GM18508 (cell line): ENCODE data around the gene PCDHGB3.
"Not testable (repeated sequence)": the region's sequence is repeated elsewhere in the genome, so short reads cannot be mapped to it uniquely, and the experiment has no call there.

ENCODE experiments used
- ATAC-seq: cut with Tn5 transposase; IDR thresholded peaks from one replicate; pipeline ENCODE4 v1.9.1; 2021; ENCODE audit warnings: moderate number of reproducible peaks; ENCODE audit not compliant: insufficient read depth, unreplicated experiment

Gene PCDHGB3

DNA sequence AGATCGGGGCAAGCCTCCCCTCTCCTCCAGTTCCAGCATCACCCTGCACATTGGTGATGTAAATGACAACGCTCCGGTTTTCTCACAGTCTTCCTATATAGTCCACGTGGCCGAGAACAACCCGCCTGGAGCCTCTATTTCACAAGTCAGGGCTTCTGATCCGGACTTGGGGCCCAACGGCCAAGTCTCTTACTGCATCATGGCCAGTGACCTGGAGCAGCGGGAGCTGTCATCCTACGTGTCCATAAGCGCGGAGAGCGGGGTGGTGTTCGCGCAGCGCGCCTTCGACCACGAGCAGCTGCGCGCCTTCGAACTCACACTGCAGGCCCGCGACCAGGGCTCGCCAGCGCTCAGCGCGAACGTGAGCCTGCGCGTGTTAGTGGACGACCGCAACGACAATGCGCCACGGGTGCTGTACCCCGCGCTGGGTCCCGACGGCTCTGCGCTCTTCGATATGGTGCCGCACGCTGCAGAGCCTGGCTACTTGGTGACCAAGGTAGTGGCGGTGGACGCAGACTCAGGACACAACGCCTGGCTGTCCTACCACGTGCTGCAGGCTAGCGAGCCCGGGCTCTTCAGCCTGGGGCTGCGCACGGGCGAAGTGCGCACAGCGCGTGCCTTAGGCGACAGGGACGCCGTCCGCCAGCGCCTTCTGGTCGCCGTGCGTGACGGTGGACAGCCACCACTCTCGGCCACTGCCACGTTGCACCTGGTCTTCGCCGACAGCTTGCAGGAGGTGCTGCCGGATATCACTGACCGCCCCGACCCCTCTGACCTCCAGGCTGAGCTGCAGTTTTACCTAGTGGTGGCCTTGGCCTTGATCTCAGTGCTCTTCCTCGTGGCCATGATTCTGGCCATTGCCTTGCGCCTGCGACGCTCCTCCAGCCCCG, 19.4 kb downstream of the PCDHGB3 start:
- no peak for ATAC-seq

- ATAC-seq, result no peak
These were observed 22.6 kb downstream of the PCDHGB3 start, which contains the start of gene PCDHGA8 for GRCh38 chr5:141392429-141393198. Gene PCDHGA8 (plus strand): TSS chr5:141392633. CDS start chr5:141392814, 181 bp downstream.

DNA sequence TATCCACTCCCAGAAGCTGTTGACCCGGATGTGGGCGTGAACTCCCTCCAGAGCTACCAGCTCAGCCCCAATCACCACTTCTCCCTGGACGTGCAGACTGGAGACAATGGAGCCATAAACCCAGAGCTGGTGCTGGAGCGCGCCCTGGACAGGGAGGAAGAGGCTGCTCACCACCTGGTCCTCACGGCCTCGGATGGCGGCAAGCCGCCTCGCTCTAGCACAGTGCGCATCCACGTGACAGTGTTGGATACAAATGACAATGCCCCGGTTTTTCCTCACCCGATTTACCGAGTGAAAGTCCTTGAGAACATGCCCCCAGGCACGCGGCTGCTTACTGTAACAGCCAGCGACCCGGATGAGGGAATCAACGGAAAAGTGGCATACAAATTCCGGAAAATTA, 23.2 kb downstream of the PCDHGB3 start:
- no peak for ATAC-seq

DNA sequence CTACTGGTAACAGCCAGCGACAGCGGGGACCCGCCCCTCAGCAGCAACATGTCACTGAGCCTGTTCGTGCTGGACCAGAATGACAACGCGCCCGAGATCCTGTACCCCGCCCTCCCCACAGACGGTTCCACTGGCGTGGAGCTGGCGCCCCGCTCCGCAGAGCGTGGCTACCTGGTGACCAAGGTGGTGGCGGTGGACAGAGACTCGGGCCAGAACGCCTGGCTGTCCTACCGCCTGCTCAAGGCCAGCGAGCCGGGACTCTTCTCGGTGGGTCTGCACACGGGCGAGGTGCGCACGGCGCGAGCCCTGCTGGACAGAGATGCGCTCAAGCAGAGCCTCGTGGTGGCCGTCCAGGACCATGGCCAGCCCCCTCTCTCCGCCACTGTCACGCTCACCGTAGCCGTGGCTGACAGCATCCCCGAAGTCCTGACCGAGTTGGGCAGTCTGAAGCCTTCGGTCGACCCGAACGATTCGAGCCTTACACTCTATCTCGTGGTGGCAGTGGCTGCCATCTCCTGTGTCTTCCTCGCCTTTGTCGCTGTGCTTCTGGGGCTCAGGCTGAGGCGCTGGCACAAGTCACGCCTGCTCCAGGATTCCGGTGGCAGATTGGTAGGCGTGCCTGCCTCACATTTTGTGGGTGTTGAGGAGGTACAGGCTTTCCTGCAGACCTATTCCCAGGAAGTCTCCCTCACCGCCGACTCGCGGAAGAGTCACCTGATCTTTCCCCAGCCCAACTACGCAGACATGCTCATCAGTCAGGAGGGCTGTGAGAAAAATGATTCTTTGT, 24.6 kb downstream of the PCDHGB3 start:
- ATAC-seq, result not testable (repeated sequence)

- ATAC-seq, result peak; percentile 97
These were observed 27.9 kb downstream of the PCDHGB3 start, which contains the start of gene PCDHGB5 for GRCh38 chr5:141397756-141398551. Gene PCDHGB5 (plus strand): TSS chr5:141397947. CDS start chr5:141398128, 181 bp downstream.

DNA sequence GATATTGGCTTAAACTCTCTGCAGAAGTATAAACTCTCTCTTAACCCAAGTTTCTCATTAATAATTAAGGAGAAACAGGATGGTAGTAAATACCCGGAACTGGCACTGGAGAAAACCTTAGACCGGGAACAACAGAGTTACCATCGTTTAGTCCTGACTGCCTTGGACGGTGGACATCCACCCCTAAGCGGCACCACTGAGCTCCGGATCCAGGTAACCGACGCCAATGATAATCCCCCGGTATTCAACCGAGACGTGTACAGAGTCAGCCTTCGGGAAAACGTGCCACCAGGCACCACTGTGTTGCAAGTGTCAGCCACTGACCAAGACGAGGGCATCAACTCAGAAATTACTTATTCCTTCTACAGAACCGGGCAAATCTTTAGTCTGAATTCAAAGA, 28.6 kb downstream of the PCDHGB3 start:
- ATAC-seq, result no peak

- ATAC-seq, result no peak
These were observed 29.7 kb downstream of the PCDHGB3 start for GRCh38 chr5:141399555-141400258.

- ATAC-seq, result no peak
These were observed 32.7 kb downstream of the PCDHGB3 start, which contains the start of gene PCDHGA9 for GRCh38 chr5:141402553-141403243. Gene PCDHGA9 (plus strand): TSS chr5:141402778. CDS start chr5:141402953, 175 bp downstream.

GRCh38 chr5:141403387-141403786, 33.3 kb downstream of the PCDHGB3 start:
- no peak for ATAC-seq

- ATAC-seq, result not testable (repeated sequence)
These were observed 37.9 kb downstream of the PCDHGB3 start, which contains the start of gene PCDHGB6 for GRCh38 chr5:141407790-141408505. Gene PCDHGB6 (plus strand): TSS chr5:141408021. CDS start chr5:141408203, 182 bp downstream.

- ATAC-seq, result no peak
These were observed 39.7 kb downstream of the PCDHGB3 start for GRCh38 chr5:141409598-141410306.

DNA sequence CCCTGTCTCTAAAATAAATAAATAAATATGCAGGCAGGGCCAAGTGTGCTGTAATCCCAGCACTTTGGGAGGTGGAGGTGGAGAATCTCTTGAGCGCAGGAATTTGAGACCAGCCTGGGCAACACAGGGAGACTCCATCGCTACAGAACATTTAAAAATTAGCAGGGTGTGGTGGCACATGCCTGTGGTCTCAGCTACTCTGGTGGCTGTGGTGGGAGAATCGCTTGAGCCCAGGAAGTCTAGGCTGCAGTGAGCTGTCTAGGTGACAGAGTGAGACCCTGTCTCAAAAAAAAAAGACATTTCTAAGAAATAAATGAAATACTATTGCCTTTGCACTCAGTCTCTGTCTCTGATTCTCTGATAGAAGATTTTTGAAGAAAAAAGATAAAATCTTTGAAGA, 41.5 kb downstream of the PCDHGB3 start:
- no peak for ATAC-seq

DNA sequence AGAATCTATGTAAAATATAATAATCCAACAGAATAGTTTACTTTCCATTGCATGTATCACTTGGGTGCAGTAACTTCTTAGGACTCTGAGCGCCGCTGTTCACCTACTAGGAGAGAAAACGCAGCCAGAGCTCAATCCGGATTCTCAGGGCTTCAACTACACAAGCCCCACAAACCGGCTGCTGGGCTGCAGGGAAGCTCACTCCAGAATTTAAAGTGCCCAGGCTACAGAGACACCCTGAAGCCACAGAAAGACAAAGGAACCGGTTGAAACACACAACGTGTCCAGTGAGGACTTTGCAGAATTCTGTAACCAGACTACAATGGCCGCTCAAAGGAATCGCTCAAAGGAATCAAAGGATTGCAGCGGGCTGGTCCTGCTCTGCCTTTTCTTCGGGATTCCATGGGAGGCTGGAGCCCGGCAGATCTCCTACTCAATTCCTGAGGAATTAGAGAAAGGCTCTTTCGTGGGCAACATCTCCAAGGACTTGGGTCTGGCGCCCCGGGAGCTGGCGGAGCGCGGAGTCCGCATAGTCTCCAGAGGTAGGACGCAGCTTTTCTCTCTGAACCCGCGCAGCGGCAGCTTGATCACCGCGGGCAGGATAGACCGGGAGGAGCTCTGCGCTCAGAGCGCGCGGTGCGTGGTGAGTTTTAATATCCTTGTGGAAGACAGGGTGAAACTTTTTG, 43.0 kb downstream of the PCDHGB3 start, which contains the start of gene PCDHGA10:
Gene PCDHGA10, plus strand, starts transcription at position 134 of the 686 bp plus-strand sequence. Its CDS starts 189 bp downstream, at position 323.
- peak; percentile 69 for ATAC-seq

- ATAC-seq, result no peak
These were observed 43.6 kb downstream of the PCDHGB3 start for GRCh38 chr5:141413540-141414069.

DNA sequence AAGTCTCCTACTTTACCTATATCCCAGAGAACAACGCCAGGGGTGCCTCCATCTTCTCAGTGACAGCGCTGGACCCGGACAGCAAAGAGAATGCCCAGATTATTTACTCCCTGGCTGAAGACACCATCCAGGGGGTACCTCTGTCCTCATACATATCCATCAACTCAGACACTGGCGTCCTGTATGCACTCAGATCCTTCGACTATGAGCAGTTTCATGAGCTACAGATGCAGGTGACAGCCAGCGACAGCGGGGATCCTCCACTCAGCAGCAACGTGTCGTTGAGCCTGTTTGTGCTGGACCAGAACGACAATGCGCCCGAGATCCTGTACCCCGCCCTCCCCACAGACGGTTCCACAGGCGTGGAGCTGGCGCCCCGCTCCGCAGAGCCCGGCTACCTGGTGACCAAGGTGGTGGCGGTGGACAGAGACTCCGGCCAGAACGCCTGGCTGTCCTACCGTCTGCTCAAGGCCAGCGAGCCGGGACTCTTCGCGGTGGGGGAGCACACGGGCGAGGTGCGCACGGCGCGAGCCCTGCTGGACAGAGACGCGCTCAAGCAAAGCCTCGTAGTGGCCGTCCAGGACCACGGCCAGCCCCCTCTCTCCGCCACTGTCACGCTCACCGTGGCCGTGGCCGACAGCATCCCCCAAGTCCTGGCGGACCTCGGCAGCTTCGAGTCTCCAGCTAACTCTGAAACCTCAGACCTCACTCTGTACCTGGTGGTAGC, 44.7 kb downstream of the PCDHGB3 start:
- ATAC-seq, result not testable (repeated sequence)
